ENCODE measurements around the gene CRYGD. TPM values are rescaled to one million over a fixed set of nuclear protein-coding genes. Genes with fewer than 3 reads are reported as not detected.
"Not testable (repeated sequence)": the region's sequence is repeated elsewhere in the genome, so short reads cannot be mapped to it uniquely, and the experiment has no call there.

Gene CRYGD
- total RNA-seq, 1 donor from 2014 or later, result not detected

GRCh38 chr2:208103616-208104015 lies 20.7 kb downstream of the CRYGD start:
- no peaks in the 10 kb centered on the region for H3K36me3 Mint-ChIP-seq (ENCODE audit: low read depth)
- peaks cover 8% of the 10 kb centered on the region for H3K4me1 Mint-ChIP-seq
- no peak for DNase-seq (ENCODE audit: low read depth, low spot score)
- no peak overlapping the region for H3K4me3 Mint-ChIP-seq
- no peak for TF ChIP-seq CTCF (conservative IDR thresholded peaks at IDR 0.05)
- H3K27ac Mint-ChIP-seq (ENCODE audit: unreplicated experiment), result no peak overlapping the region
- H3K27me3 Mint-ChIP-seq (ENCODE audit: low read depth), result no peaks in the 10 kb centered on the region
- no peaks in the 10 kb centered on the region for H3K9me3 Mint-ChIP-seq

- Mint-ChIP-seq H3K4me1 (peaks cover 8% of the 10 kb centered on the region), H3K27ac (ENCODE audit: unreplicated experiment) (no peak overlapping the region), H3K27me3 (ENCODE audit: low read depth) (no peaks in the 10 kb centered on the region), H3K9me3 (no peaks in the 10 kb centered on the region), H3K36me3 (ENCODE audit: low read depth) (no peaks in the 10 kb centered on the region), H3K4me3 (no peak overlapping the region)
- TF ChIP-seq CTCF (conservative IDR thresholded peaks at IDR 0.05), result peak; percentile 66
- DNase-seq (ENCODE audit: low read depth, low spot score), result no peak
These were observed 22.4 kb downstream of the CRYGD start for GRCh38 chr2:208101716-208102631.

- no peaks in the 10 kb centered on the region for H3K9me3 Mint-ChIP-seq
- H3K27me3 Mint-ChIP-seq (ENCODE audit: low read depth), result no peaks in the 10 kb centered on the region
- DNase-seq (ENCODE audit: low read depth, low spot score), result no peak
- peaks cover 8% of the 10 kb centered on the region for H3K4me1 Mint-ChIP-seq
- H3K4me3 Mint-ChIP-seq, result no peak overlapping the region
- H3K27ac Mint-ChIP-seq (ENCODE audit: unreplicated experiment), result no peak overlapping the region
- H3K36me3 Mint-ChIP-seq (ENCODE audit: low read depth), result no peaks in the 10 kb centered on the region
- no peak for TF ChIP-seq CTCF (conservative IDR thresholded peaks at IDR 0.05)
These were observed 24.4 kb downstream of the CRYGD start for GRCh38 chr2:208099682-208100470.

GRCh38 chr2:208098701-208099100 lies 25.6 kb downstream of the CRYGD start:
- H3K9me3 Mint-ChIP-seq; H3K27ac Mint-ChIP-seq (ENCODE audit: unreplicated experiment); H3K36me3 Mint-ChIP-seq (ENCODE audit: low read depth); H3K27me3 Mint-ChIP-seq (ENCODE audit: low read depth); H3K4me1 Mint-ChIP-seq; H3K4me3 Mint-ChIP-seq; DNase-seq (ENCODE audit: low read depth, low spot score): not testable (repeated sequence)

- peaks cover 8% of the 10 kb centered on the region for H3K4me1 Mint-ChIP-seq
- no peak for DNase-seq (ENCODE audit: low read depth, low spot score)
- H3K27me3 Mint-ChIP-seq (ENCODE audit: low read depth), result no peaks in the 10 kb centered on the region
- no peaks in the 10 kb centered on the region for H3K9me3 Mint-ChIP-seq
- no peak for TF ChIP-seq CTCF (conservative IDR thresholded peaks at IDR 0.05)
- H3K36me3 Mint-ChIP-seq (ENCODE audit: low read depth), result no peaks in the 10 kb centered on the region
- H3K27ac Mint-ChIP-seq (ENCODE audit: unreplicated experiment), result no peak overlapping the region
- H3K4me3 Mint-ChIP-seq, result no peak overlapping the region
These were observed 26.1 kb downstream of the CRYGD start for GRCh38 chr2:208098267-208098666.
